SK-N-SH treated with all-trans-retinoic acid at 6 μM for 48 hours (cell line): ENCODE results near the gene SLAIN2.

Experiments used
- ATAC-seq: fragments of 200-7000 bp; cut with Tn5 transposase; 3 replicates; pipeline ENCODE4 v1.9.1; 2020; ENCODE audit warnings: mild to moderate bottlenecking, moderate library complexity
- ARNTL ChIP-seq: fragments of 450-650 bp; formaldehyde crosslinking; IDR thresholded peaks from 2 replicates; pipeline ENCODE4 v1.5.0; 2020; ENCODE audit warnings: low read depth, mild to moderate bottlenecking, moderate library complexity, borderline replicate concordance
- BACH2 ChIP-seq: fragments of 250-450 bp; sonication (Bioruptor Pico); IDR thresholded peaks from 2 replicates; pipeline ENCODE4 v1.9.0; 2021; ENCODE audit warnings: mild to moderate bottlenecking, borderline replicate concordance
- CREB5 ChIP-seq: fragments of 250-450 bp; sonication (Bioruptor Pico); IDR thresholded peaks from 2 replicates; pipeline ENCODE4 v1.5.1; 2020; ENCODE audit warnings: low read depth, mild to moderate bottlenecking, moderate library complexity
- CSDC2 ChIP-seq: fragments of 250-450 bp; sonication (Bioruptor Pico); IDR thresholded peaks from 2 replicates; pipeline ENCODE4 v1.5.0; 2020; ENCODE audit warnings: mild to moderate bottlenecking, moderate library complexity
- ESRRG ChIP-seq: fragments of 250-450 bp; sonication (Bioruptor Pico); IDR thresholded peaks from 2 replicates; pipeline ENCODE4 v1.6.1; 2021; ENCODE audit warnings: mild to moderate bottlenecking
- GLIS3 ChIP-seq: fragments of 250-450 bp; sonication (Bioruptor Pico); IDR thresholded peaks from 2 replicates; pipeline ENCODE4 v1.5.0; 2020; ENCODE audit warnings: mild to moderate bottlenecking, moderate library complexity
- ISL1 ChIP-seq: fragments of 250-450 bp; sonication (Bioruptor Pico); IDR thresholded peaks from 2 replicates; pipeline ENCODE4 v2.1.2; 2022; ENCODE audit warnings: mild to moderate bottlenecking, moderate library complexity
- OSR1 ChIP-seq: fragments of 250-450 bp; sonication (Bioruptor Pico); IDR thresholded peaks from 2 replicates; pipeline ENCODE4 v1.8.0; 2022; ENCODE audit warnings: moderate library complexity, mild to moderate bottlenecking, inconsistent platforms
- PATZ1 ChIP-seq: fragments of 250-450 bp; sonication (Bioruptor Pico); IDR thresholded peaks from 2 replicates; pipeline ENCODE4 v1.8.0; 2020; ENCODE audit warnings: mild to moderate bottlenecking, moderate library complexity, borderline replicate concordance
- POU6F1 ChIP-seq: fragments of 250-450 bp; sonication (Bioruptor Pico); IDR thresholded peaks from 2 replicates; pipeline ENCODE4 v1.8.0; 2021; ENCODE audit warnings: low read depth, mild to moderate bottlenecking, moderate library complexity, borderline replicate concordance
- PPARA ChIP-seq: fragments of 250-450 bp; sonication (Bioruptor Pico); IDR thresholded peaks from 2 replicates; pipeline ENCODE4 v1.5.0; 2020; ENCODE audit warnings: mild to moderate bottlenecking, borderline replicate concordance
- RARB ChIP-seq: fragments of 250-450 bp; sonication (Bioruptor Pico); IDR thresholded peaks from 2 replicates; pipeline ENCODE4 v1.8.0; 2021; ENCODE audit warnings: mild to moderate bottlenecking, moderate library complexity
- SNAI2 ChIP-seq: fragments of 250-450 bp; sonication (Bioruptor Pico); IDR thresholded peaks from 2 replicates; pipeline ENCODE4 v1.5.0; 2020; ENCODE audit warnings: mild to moderate bottlenecking, moderate library complexity
- TCF4 ChIP-seq: fragments of 250-450 bp; sonication (Bioruptor Pico); IDR thresholded peaks from 2 replicates; pipeline ENCODE4 v1.8.0; 2021; ENCODE audit warnings: mild to moderate bottlenecking, moderate library complexity, borderline replicate concordance
- TOX ChIP-seq: fragments of 250-450 bp; sonication (Bioruptor Pico); IDR thresholded peaks from 2 replicates; pipeline ENCODE4 v1.8.0; 2021; ENCODE audit warnings: mild to moderate bottlenecking, moderate library complexity, borderline replicate concordance
- ZC3H10 ChIP-seq: fragments of 250-450 bp; sonication (Bioruptor Pico); IDR thresholded peaks from 2 replicates; pipeline ENCODE4 v1.5.1; 2021; ENCODE audit warnings: mild to moderate bottlenecking, moderate library complexity
- ZFP3 ChIP-seq: fragments of 250-450 bp; sonication (Bioruptor Pico); IDR thresholded peaks from 2 replicates; pipeline ENCODE4 v1.5.0; 2020; ENCODE audit warnings: mild to moderate bottlenecking, moderate library complexity
- ZFP30 ChIP-seq: fragments of 450-650 bp; formaldehyde crosslinking; IDR thresholded peaks from 2 replicates; pipeline ENCODE4 v1.5.0; 2022; ENCODE audit warnings: mild to moderate bottlenecking, moderate library complexity
- ZNF565 ChIP-seq: fragments of 450-650 bp; formaldehyde crosslinking; conservative IDR thresholded peaks from 2 replicates; pipeline ENCODE4 v1.5.0; 2020; ENCODE audit warnings: low read depth, mild to moderate bottlenecking, moderate library complexity
- ZNF70 ChIP-seq: fragments of 450-650 bp; formaldehyde crosslinking; IDR thresholded peaks from 2 replicates; pipeline ENCODE4 v1.5.0; 2020; ENCODE audit warnings: mild to moderate bottlenecking, moderate library complexity
- ZNF8 ChIP-seq: fragments of 450-650 bp; formaldehyde crosslinking; IDR thresholded peaks from 2 replicates; pipeline ENCODE4 v1.5.0; 2020; ENCODE audit warnings: mild to moderate bottlenecking, moderate library complexity
- TF ChIP-seq, protein P1 (sequence below): fragments of 250-450 bp; sonication (Bioruptor Pico); IDR thresholded peaks from 2 replicates; pipeline ENCODE4 v1.5.0; 2020; ENCODE audit warnings: mild to moderate bottlenecking, moderate library complexity

SLAIN2 gene

GRCh38 chr4:48379587-48380180, 38.4 kb downstream of the SLAIN2 start (continued):
- TF ChIP-seq CREB5 (CRISPR knock-in tag) (peak; percentile 75), ZNF8 (CRISPR knock-in tag) (peak; percentile 34; the same call in 1 of the 2 replicates), POU6F1 (CRISPR knock-in tag) (no peak)

DNA sequence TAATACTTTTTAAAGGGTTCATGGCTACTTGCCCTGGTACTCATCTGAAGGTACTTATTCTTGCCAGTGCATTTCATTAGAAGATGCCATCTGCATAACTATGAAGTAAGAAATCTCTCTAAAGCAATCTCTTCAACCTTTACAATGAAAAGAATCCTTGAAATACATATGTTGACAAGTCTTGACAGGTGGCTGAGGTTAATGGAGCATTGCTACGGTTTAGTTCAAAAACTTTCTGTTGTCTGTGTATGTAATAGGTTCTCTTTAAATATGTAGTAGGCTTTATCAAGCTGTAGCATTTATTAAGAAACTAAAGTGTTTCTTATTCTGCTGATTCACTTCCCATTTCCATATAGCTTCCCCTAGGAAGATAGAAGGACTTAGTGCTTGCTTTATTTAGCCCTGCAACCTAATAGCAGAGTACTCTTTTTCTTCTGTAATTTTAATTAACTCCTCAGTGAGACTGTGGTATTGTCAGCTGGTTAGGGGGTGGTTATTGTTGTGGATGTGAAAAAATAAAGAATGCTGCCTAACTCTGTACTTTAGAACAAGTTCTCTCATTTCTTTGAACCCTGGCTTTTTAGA, 39.3 kb downstream of the SLAIN2 start:
- no peak for ATAC-seq
- TF ChIP-seq ZNF70 (CRISPR knock-in tag) (no peak), ISL1 (peak; percentile 42), ZFP3 (CRISPR knock-in tag) (no peak), GLIS3 (CRISPR knock-in tag) (no peak), RARB (CRISPR knock-in tag) (no peak), CREB5 (CRISPR knock-in tag) (no peak)

DNA sequence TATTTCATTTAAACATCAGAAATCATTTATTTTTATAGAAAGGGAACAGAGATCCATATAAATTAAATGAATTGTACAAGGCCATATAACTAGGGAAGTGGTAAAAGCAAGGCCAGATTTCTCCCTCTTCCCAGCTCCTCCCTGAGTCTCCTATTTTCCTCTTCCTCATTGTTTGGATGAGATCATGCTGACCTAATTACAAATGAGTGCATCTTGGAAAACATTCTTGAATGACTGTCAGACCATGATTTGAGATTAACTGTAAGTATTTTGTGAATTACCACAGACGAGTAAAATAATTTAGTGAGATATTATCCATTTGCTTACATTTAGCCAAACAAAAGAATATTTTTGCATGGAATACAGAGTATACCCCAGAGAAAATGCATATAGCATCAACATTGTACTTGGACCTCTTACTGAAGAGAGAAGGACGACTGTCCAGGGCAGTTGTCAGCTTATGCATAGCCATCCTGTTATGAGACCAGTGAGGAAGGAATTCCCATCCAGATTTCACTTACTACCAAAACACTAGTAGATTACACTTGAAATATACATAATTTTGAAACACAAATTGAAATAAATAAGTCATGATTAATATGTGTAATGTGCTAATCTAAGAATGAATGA, 47.3 kb downstream of the SLAIN2 start:
- no peak for ATAC-seq
- TF ChIP-seq ZFP30 (CRISPR knock-in tag) (no peak), ISL1 (0 out of 2 replicates have a peak, but pooled peaks have one; percentile 28), CREB5 (CRISPR knock-in tag) (0 out of 2 replicates have a peak, but pooled peaks have one; percentile 19)

- TF ChIP-seq OSR1 (CRISPR knock-in tag) = no peak
- no peak for TF ChIP-seq ZFP30 (CRISPR knock-in tag)
- TF ChIP-seq ESRRG (CRISPR knock-in tag) = no peak
- TF ChIP-seq BACH2 = no peak
- no peak for TF ChIP-seq ZNF8 (CRISPR knock-in tag)
- TF ChIP-seq ZFP3 (CRISPR knock-in tag) = no peak
- no peak for TF ChIP-seq ZNF565 (CRISPR knock-in tag)
- TF ChIP-seq SNAI2 = no peak
- no peak for TF ChIP-seq GLIS3 (CRISPR knock-in tag)
- TF ChIP-seq PPARA (CRISPR knock-in tag) = no peak
- no peak for TF ChIP-seq ARNTL (CRISPR knock-in tag)
- TF ChIP-seq TCF4 (CRISPR knock-in tag) = no peak
- TF ChIP-seq, protein P1, sequence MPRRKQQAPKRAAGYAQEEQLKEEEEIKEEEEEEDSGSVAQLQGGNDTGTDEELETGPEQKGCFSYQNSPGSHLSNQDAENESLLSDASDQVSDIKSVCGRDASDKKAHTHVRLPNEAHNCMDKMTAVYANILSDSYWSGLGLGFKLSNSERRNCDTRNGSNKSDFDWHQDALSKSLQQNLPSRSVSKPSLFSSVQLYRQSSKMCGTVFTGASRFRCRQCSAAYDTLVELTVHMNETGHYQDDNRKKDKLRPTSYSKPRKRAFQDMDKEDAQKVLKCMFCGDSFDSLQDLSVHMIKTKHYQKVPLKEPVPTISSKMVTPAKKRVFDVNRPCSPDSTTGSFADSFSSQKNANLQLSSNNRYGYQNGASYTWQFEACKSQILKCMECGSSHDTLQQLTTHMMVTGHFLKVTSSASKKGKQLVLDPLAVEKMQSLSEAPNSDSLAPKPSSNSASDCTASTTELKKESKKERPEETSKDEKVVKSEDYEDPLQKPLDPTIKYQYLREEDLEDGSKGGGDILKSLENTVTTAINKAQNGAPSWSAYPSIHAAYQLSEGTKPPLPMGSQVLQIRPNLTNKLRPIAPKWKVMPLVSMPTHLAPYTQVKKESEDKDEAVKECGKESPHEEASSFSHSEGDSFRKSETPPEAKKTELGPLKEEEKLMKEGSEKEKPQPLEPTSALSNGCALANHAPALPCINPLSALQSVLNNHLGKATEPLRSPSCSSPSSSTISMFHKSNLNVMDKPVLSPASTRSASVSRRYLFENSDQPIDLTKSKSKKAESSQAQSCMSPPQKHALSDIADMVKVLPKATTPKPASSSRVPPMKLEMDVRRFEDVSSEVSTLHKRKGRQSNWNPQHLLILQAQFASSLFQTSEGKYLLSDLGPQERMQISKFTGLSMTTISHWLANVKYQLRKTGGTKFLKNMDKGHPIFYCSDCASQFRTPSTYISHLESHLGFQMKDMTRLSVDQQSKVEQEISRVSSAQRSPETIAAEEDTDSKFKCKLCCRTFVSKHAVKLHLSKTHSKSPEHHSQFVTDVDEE (CRISPR knock-in tag) = no peak
- no peak for TF ChIP-seq ZNF70 (CRISPR knock-in tag)
- TF ChIP-seq CSDC2 (CRISPR knock-in tag) = no peak
- no peak for TF ChIP-seq RARB (CRISPR knock-in tag)
- TF ChIP-seq ZC3H10 = no peak
- TF ChIP-seq ISL1 = no peak
- TF ChIP-seq PATZ1 (CRISPR knock-in tag) = no peak
- TF ChIP-seq TOX = no peak
- no peak for ATAC-seq
These were observed 54.7 kb downstream of the SLAIN2 start for GRCh38 chr4:48396043-48396442.
